Left ventricle myocardium inferior (tissue), 1 donor: ENCODE results near the gene CCDC146. TPM values are rescaled to one million over a fixed set of nuclear protein-coding genes. Genes with fewer than 3 reads are reported as not detected.

Source experiments
- DNase-seq: peaks from one replicate; pipeline ENCODE4 v3.0.0-alpha.2; 2020
- H3K27ac ChIP-seq: fragments of 200-600 bp; replicated peaks from 2 replicates; pipeline ENCODE4 v1.8.0; 2021
- H3K27me3 ChIP-seq: fragments of 200-600 bp; 2 replicates; pipeline ENCODE4 v1.8.0; 2021; ENCODE audit warnings: low read depth
- H3K36me3 ChIP-seq: fragments of 200-600 bp; 2 replicates; pipeline ENCODE4 v1.8.0; 2021
- H3K4me1 ChIP-seq: fragments of 200-600 bp; 2 replicates; pipeline ENCODE4 v1.8.0; 2021
- H3K4me3 ChIP-seq: fragments of 200-600 bp; 2 replicates; pipeline ENCODE4 v1.8.0; 2021; ENCODE audit warnings: mild to moderate bottlenecking, moderate library complexity
- H3K9me3 ChIP-seq: fragments of 200-600 bp; replicated peaks from 2 replicates; pipeline ENCODE4 v1.8.0; 2021
- CTCF ChIP-seq: fragments of 200-600 bp; IDR thresholded peaks from 2 replicates; pipeline ENCODE4 v1.8.0; 2021; ENCODE audit warnings: antibody characterized with exemption, mild to moderate bottlenecking, borderline replicate concordance
- intact Hi-C: fragments of 100-400 bp; cut with micrococcal nuclease; formaldehyde crosslinking; loops from one replicate; pipeline ENCODE4 v1.11.0; 2022
- total RNA-seq: library from RNA; stranded (reverse); fragmentation: NEBNext Ultra II Directional; extraction: Animal tissue kit (Norgen Biotek cat#: 25700); gene quantifications from one replicate; pipeline ENCODE4 v1.2.1, GENCODE V29; 2021
- donor health status: DM: no; HTN: yes; CAD: no; lungs with severe emphysema.

The CCDC146 gene
- total RNA-seq, 1 donor from 2014 or later, result 4.7 TPM

GRCh38 chr7:77185866-77186265 lies 63.5 kb downstream of the CCDC146 start:
- DNase-seq, result no peak
- intact Hi-C loops, result no loop called here
- H3K4me1 ChIP-seq, result peaks cover 10% of the 10 kb centered on the region
- no peak overlapping the region for H3K4me3 ChIP-seq
- no peaks in the 10 kb centered on the region for H3K36me3 ChIP-seq
- no peaks in the 10 kb centered on the region for H3K9me3 ChIP-seq
- H3K27ac ChIP-seq, result no peak overlapping the region
- no peaks in the 10 kb centered on the region for H3K27me3 ChIP-seq
- TF ChIP-seq CTCF, result no peak

- intact Hi-C loops, result no loop called here
- Histone ChIP-seq H3K27me3 (no peaks in the 10 kb centered on the region), H3K4me1 (peaks cover 10% of the 10 kb centered on the region), H3K4me3 (no peak overlapping the region), H3K27ac (no peak overlapping the region), H3K36me3 (no peaks in the 10 kb centered on the region), H3K9me3 (no peaks in the 10 kb centered on the region)
- no peak for TF ChIP-seq CTCF
- no peak for DNase-seq
Measured at GRCh38 chr7:77188731-77189437, 66.5 kb downstream of the CCDC146 start.

GRCh38 chr7:77197141-77197540 lies 74.7 kb downstream of the CCDC146 start:
- intact Hi-C loops, result no loop called here
- no peaks in the 10 kb centered on the region for H3K27me3 ChIP-seq
- peaks cover 22% of the 10 kb centered on the region for H3K4me1 ChIP-seq
- no peaks in the 10 kb centered on the region for H3K36me3 ChIP-seq
- no peak for DNase-seq
- H3K9me3 ChIP-seq, result no peaks in the 10 kb centered on the region
- H3K27ac ChIP-seq, result no peak overlapping the region
- TF ChIP-seq CTCF, result no peak
- H3K4me3 ChIP-seq, result peak overlapping the region; percentile 68

GRCh38 chr7:77199013-77199966 lies 76.9 kb downstream of the CCDC146 start, which contains the start of gene FGL2:
FGL2 (minus strand) TSS chr7:77199819; CDS start chr7:77199793, 26 bp downstream.
- intact Hi-C loops, result no loop called here
- Histone ChIP-seq H3K9me3 (no peaks in the 10 kb centered on the region), H3K4me3 (peak within 1 kb of the TSS; percentile 68), H3K27me3 (no peaks in the 10 kb centered on the region), H3K27ac (peak within 1 kb of the TSS; percentile 79), H3K4me1 (peaks cover 22% of the 10 kb centered on the region), H3K36me3 (no peaks in the 10 kb centered on the region)
- no peak for TF ChIP-seq CTCF
- DNase-seq, result peak; percentile 59

GRCh38 chr7:77200542-77200941 lies 78.1 kb downstream of the CCDC146 start:
- H3K4me3 ChIP-seq, result peak overlapping the region; percentile 68
- intact Hi-C loops, result no loop called here
- no peaks in the 10 kb centered on the region for H3K9me3 ChIP-seq
- no peak for TF ChIP-seq CTCF
- H3K27ac ChIP-seq, result peak overlapping the region; percentile 79
- no peaks in the 10 kb centered on the region for H3K36me3 ChIP-seq
- peaks cover 22% of the 10 kb centered on the region for H3K4me1 ChIP-seq
- no peak for DNase-seq
- H3K27me3 ChIP-seq, result no peaks in the 10 kb centered on the region
